ENCODE data around the gene SLC39A11. TPM values are rescaled to one million over a fixed set of nuclear protein-coding genes. Genes with fewer than 3 reads are reported as not detected.

Gene SLC39A11
- total RNA-seq, 1 experiment from 2014 or later, result 46.4 TPM

- H3K4me3 ChIP-seq (replicated peaks in 1 of 2; ENCODE audit: low read depth in 1 of 2, low read length in 2 of 2), result no peak overlapping the region
- H4K20me1 ChIP-seq (ENCODE audit: insufficient read depth), result no peaks in the 10 kb centered on the region
- H3K9me3 ChIP-seq (ENCODE audit: control insufficient read depth in 1 of 2, insufficient read depth in 1 of 2, low read depth in 1 of 2, low read length in 2 of 2), result no peaks in the 10 kb centered on the region
- H3K4me2 ChIP-seq (ENCODE audit: low read length), result peak overlapping the region; percentile 1; the same call in 1 of the 2 replicates
- no peaks in the 10 kb centered on the region for H3K9me2 ChIP-seq (ENCODE audit: insufficient read depth)
- TF ChIP-seq MAX (IDR thresholded peaks at IDR 0.05) (no peak), SIN3A (IDR thresholded peaks at IDR 0.05; ENCODE audit: low read depth) (no peak)
- no peak overlapping the region for H3K27ac ChIP-seq (ENCODE audit: low read depth, low read length)
- no peaks in the 10 kb centered on the region for H3K27me3 ChIP-seq (ENCODE audit: insufficient read depth, low read length)
- H3K4me1 ChIP-seq (ENCODE audit: control insufficient read depth in 1 of 2, insufficient read depth in 2 of 2, low read length in 2 of 2), result peaks cover 0 to 33% of the 10 kb centered on the region in 2 experiments; a peak in 1 of 4 replicates
- no peak overlapping the region for H3K9ac ChIP-seq (ENCODE audit: low read length)
- H3K79me2 ChIP-seq (ENCODE audit: insufficient read depth, low read length), result no peaks in the 10 kb centered on the region
- intact Hi-C loops (cut with micrococcal nuclease), result loop anchor here (1.0 to 5.0 kb wide), 5 partner anchors 259 to 695 kb away; a partner anchor contains a TSS
- CTCF ChIA-PET, result interaction anchor here (0.6 to 17.1 kb wide), 28 partner anchors 10 to 1473 kb away, joined by 3 to 448 read pairs (median 6); partner anchors contain the start of gene COG1
- DNase-seq (ENCODE audit: low read depth, low spot score), result no peak
- BruUV-seq (replicated peaks), result no TSS peak
- H3K36me3 ChIP-seq (ENCODE audit: control insufficient read depth in 1 of 2, insufficient read depth in 2 of 2, low read length in 2 of 2), result no peaks in the 10 kb centered on the region
- ATAC-seq, result no peak
- POLR2A ChIA-PET, result interaction anchor here (1.2 to 2.5 kb wide), 3 partner anchors 135 to 465 kb away, joined by 4 to 12 read pairs (median 11); partner anchors contain the start of gene COG1
- RAD21 ChIA-PET (ENCODE audit: low non-redundant PET in 1 of 2, low total read pairs in 2 of 2, uncharacterized antibody in 2 of 2, unreplicated experiment in 2 of 2), result interaction anchor here (0.6 to 4.5 kb wide), 19 partner anchors 11 to 528 kb away, joined by 3 to 31 read pairs (median 5); partner anchors contain the start of gene SSTR2 (in 1 of the 2)
- H2AFZ ChIP-seq (ENCODE audit: low read depth, low read length, poor library complexity, severe bottlenecking), result no peak overlapping the region
These were observed 365.6 kb downstream of the SLC39A11 start for GRCh38 chr17:72726936-72727335.

GRCh38 chr17:72725433-72726068 lies 366.9 kb downstream of the SLC39A11 start:
- no peak overlapping the region for H3K4me3 ChIP-seq (replicated peaks in 1 of 2; ENCODE audit: low read depth in 1 of 2, low read length in 2 of 2)
- no peak overlapping the region for H3K27ac ChIP-seq (ENCODE audit: low read depth, low read length)
- H3K79me2 ChIP-seq (ENCODE audit: insufficient read depth, low read length), result no peaks in the 10 kb centered on the region
- 0 out of 2 replicates have a peak overlapping the region, but pooled peaks have one; percentile 1 for H3K4me2 ChIP-seq (ENCODE audit: low read length)
- no peak overlapping the region for H3K9ac ChIP-seq (ENCODE audit: low read length)
- RAD21 ChIA-PET (ENCODE audit: low non-redundant PET in 1 of 2, low total read pairs in 2 of 2, uncharacterized antibody in 2 of 2, unreplicated experiment in 2 of 2), result interaction anchor here (0.6 to 4.5 kb wide), 14 partner anchors 9 to 644 kb away, joined by 3 to 31 read pairs (median 4); no protein-coding TSS in a partner anchor
- POLR2A ChIA-PET, result interaction anchor here (0.8 to 2.6 kb wide), 8 partner anchors 9 to 466 kb away, joined by 3 to 8 read pairs (median 4); no protein-coding TSS in a partner anchor
- no peaks in the 10 kb centered on the region for H3K36me3 ChIP-seq (ENCODE audit: control insufficient read depth in 1 of 2, insufficient read depth in 2 of 2, low read length in 2 of 2)
- H2AFZ ChIP-seq (ENCODE audit: low read depth, low read length, poor library complexity, severe bottlenecking), result no peak overlapping the region
- intact Hi-C loops (cut with micrococcal nuclease), result loop anchor here (1.0 to 5.0 kb wide), 5 partner anchors 165 to 697 kb away; a partner anchor contains a TSS
- peak; percentile 66 for DNase-seq (ENCODE audit: low read depth, low spot score)
- H3K4me1 ChIP-seq (ENCODE audit: control insufficient read depth in 1 of 2, insufficient read depth in 2 of 2, low read length in 2 of 2), result peaks cover 0 to 34% of the 10 kb centered on the region in 2 experiments; a peak in 1 of 4 replicates
- no peaks in the 10 kb centered on the region for H3K27me3 ChIP-seq (ENCODE audit: insufficient read depth, low read length)
- ATAC-seq, result peak; percentile 83
- no peaks in the 10 kb centered on the region for H4K20me1 ChIP-seq (ENCODE audit: insufficient read depth)
- CTCF ChIA-PET, result interaction anchor here (0.6 to 17.1 kb wide), 26 partner anchors 8 to 1958 kb away, joined by 3 to 448 read pairs (median 6); partner anchors contain the start of gene COG1
- BruUV-seq (replicated peaks), result no TSS peak
- TF ChIP-seq CTCF (IDR thresholded peaks at IDR 0.05 in 2 of 3, conservative IDR thresholded peaks at IDR 0.05 in 1 of 3; ENCODE audit: borderline replicate concordance in 1 of 3, insufficient read depth in 1 of 3, low read depth in 2 of 3, low read length in 2 of 3) (peak; percentile 95 to 100 (median 98)), RAD21 (IDR thresholded peaks at IDR 0.05; ENCODE audit: low read depth) (peak; percentile 98), ZFX (IDR thresholded peaks at IDR 0.05) (no peak), POLR2AphosphoS5 (IDR thresholded peaks at IDR 0.05; ENCODE audit: low read depth, low read length) (no peak), YY1 (IDR thresholded peaks at IDR 0.05; ENCODE audit: extremely low read depth, insufficient replicate concordance, low read depth, low read length) (peak; percentile 53), EZH2 (IDR thresholded peaks at IDR 0.05) (no peak), CBX3 (IDR thresholded peaks at IDR 0.05; ENCODE audit: low read depth) (no peak), EZH2phosphoT487 (IDR thresholded peaks at IDR 0.05; ENCODE audit: borderline replicate concordance) (no peak), TCF7L2 (IDR thresholded peaks at IDR 0.05; ENCODE audit: borderline replicate concordance, extremely low read depth, insufficient read depth, insufficient read length) (peak; percentile 36)
- H3K9me2 ChIP-seq (ENCODE audit: insufficient read depth), result no peaks in the 10 kb centered on the region
- H3K9me3 ChIP-seq (ENCODE audit: control insufficient read depth in 1 of 2, insufficient read depth in 1 of 2, low read depth in 1 of 2, low read length in 2 of 2), result no peaks in the 10 kb centered on the region
